ENCODE results near the gene GPR158. TPM values are rescaled to one million over a fixed set of nuclear protein-coding genes. Genes with fewer than 3 reads are reported as not detected.

The GPR158 gene
- total and polyA plus RNA-seq, 7 donors: 0.01 to 0.19 (median 0.06) TPM; not detected in 4

GRCh38 chr10:25522946-25523608 lies 348.3 kb downstream of the GPR158 start:
- WGBS, 3 donors: 65 to 71% (median 70%) methylated on average over 4 of the region's 4 CpGs

GRCh38 chr10:25530306-25530705 lies 355.5 kb downstream of the GPR158 start:
- ATAC-seq: no peak
- TF ChIP-seq CTCF (IDR thresholded peaks at IDR 0.05): no peak

More at GRCh38 chr10:25522946-25523608, 348.3 kb downstream of the GPR158 start:
- DNase-seq (no peak), ATAC-seq (no peak)
- no peak overlapping the region for H3K27ac ChIP-seq
- no peaks in the 10 kb centered on the region for H3K9me3 ChIP-seq
- H3K4me3 ChIP-seq: no peak overlapping the region
- H3K4me1 ChIP-seq: no peaks in the 10 kb centered on the region
- no peak for TF ChIP-seq CTCF (IDR thresholded peaks at IDR 0.05)
- no peaks in the 10 kb centered on the region for H3K36me3 ChIP-seq (ENCODE audit: insufficient read depth in 1 of 2, low read depth in 1 of 2)
- no peaks in the 10 kb centered on the region for H3K27me3 ChIP-seq (ENCODE audit: insufficient read depth in 3 of 3, low read length in 2 of 3)
- intact Hi-C loops (cut with DNase I): no loop called here

GRCh38 chr10:25531457-25532061 lies 356.8 kb downstream of the GPR158 start:
- ATAC-seq: no peak
- no peak for TF ChIP-seq CTCF (IDR thresholded peaks at IDR 0.05)
- no peak overlapping the region for H3K4me3 ChIP-seq

More at GRCh38 chr10:25530306-25530705, 355.5 kb downstream of the GPR158 start:
- H3K36me3 ChIP-seq (ENCODE audit: insufficient read depth in 1 of 2, low read depth in 1 of 2): no peaks in the 10 kb centered on the region
- no peak overlapping the region for H3K4me3 ChIP-seq
- H3K27me3 ChIP-seq (ENCODE audit: insufficient read depth in 3 of 3, low read length in 2 of 3): no peaks in the 10 kb centered on the region
- no peaks in the 10 kb centered on the region for H3K9me3 ChIP-seq
- intact Hi-C loops (cut with DNase I): no loop called here
- DNase-seq: no peak
- 76 to 82% (median 81%) methylated on average over 7 of the region's 7 CpGs for WGBS, 3 donors
- no peak overlapping the region for H3K27ac ChIP-seq
- no peaks in the 10 kb centered on the region for H3K4me1 ChIP-seq

GRCh38 chr10:25532213-25532612 lies 357.4 kb downstream of the GPR158 start:
- no peak overlapping the region for H3K27ac ChIP-seq
- ATAC-seq (no peak), DNase-seq (no peak)
- H3K27me3 ChIP-seq (ENCODE audit: insufficient read depth in 3 of 3, low read length in 2 of 3): no peaks in the 10 kb centered on the region
- intact Hi-C loops (cut with DNase I): no loop called here
- 64 to 76% (median 74%) methylated on average over 3 of the region's 3 CpGs for WGBS, 3 donors
- H3K4me3 ChIP-seq: no peak overlapping the region
- no peaks in the 10 kb centered on the region for H3K4me1 ChIP-seq
- H3K36me3 ChIP-seq (ENCODE audit: insufficient read depth in 1 of 2, low read depth in 1 of 2): no peaks in the 10 kb centered on the region
- H3K9me3 ChIP-seq: no peaks in the 10 kb centered on the region
- TF ChIP-seq CTCF (IDR thresholded peaks at IDR 0.05): no peak

More at GRCh38 chr10:25531457-25532061, 356.8 kb downstream of the GPR158 start:
- H3K36me3 ChIP-seq (ENCODE audit: insufficient read depth in 1 of 2, low read depth in 1 of 2): no peaks in the 10 kb centered on the region
- H3K27ac ChIP-seq: no peak overlapping the region
- no peaks in the 10 kb centered on the region for H3K9me3 ChIP-seq
- H3K4me1 ChIP-seq: no peaks in the 10 kb centered on the region
- intact Hi-C loops (cut with DNase I): no loop called here
- WGBS, 3 donors: 59 to 62% (median 60%) methylated on average over 5 of the region's 5 CpGs
- no peaks in the 10 kb centered on the region for H3K27me3 ChIP-seq (ENCODE audit: insufficient read depth in 3 of 3, low read length in 2 of 3)
- DNase-seq: no peak

All from psoas muscle (tissue), 8 donors.